G401 (cell line): ENCODE measurements around the gene PGK1. TPM values are rescaled to one million over a fixed set of nuclear protein-coding genes. Genes with fewer than 3 reads are reported as not detected.
"Not testable (repeated sequence)": the region's sequence is repeated elsewhere in the genome, so short reads cannot be mapped to it uniquely, and the experiment has no call there.

Experiments
- DNase-seq: peaks from one replicate; pipeline ENCODE4 v3.0.0-alpha.2; 2015; ENCODE audit warnings: low spot score
- in situ Hi-C: cut with HindIII; loops from 2 replicates; pipeline ENCODE4 v1.10.0; 2016; ENCODE audit warnings: low sequenced_read_pairs, mixed read lengths
- total RNA-seq: library from RNA; depleted of rRNA; stranded (reverse); fragments of >200 nt; shearing (Covaris generic); gene quantifications from 2 replicates; pipeline ENCODE4 v1.2.3, GENCODE V29; 2014

Gene PGK1
- total RNA-seq, 1 experiment from 2014 or later, result 205 TPM

- no peak for DNase-seq
- in situ Hi-C loops, result no loop called here
These were observed 5.4 kb downstream of the PGK1 start for GRCh38 chrX:78109458-78109857.

GRCh38 chrX:78111140-78111931, 7.3 kb downstream of the PGK1 start:
- no peak for DNase-seq
- in situ Hi-C loops, result no loop called here

GRCh38 chrX:78116365-78116764, 12.3 kb downstream of the PGK1 start:
- no peak for DNase-seq
- in situ Hi-C loops, result no loop called here

GRCh38 chrX:78116766-78117165, 12.7 kb downstream of the PGK1 start:
- no peak for DNase-seq
- in situ Hi-C loops, result no loop called here

GRCh38 chrX:78118628-78119027, 14.6 kb downstream of the PGK1 start:
- in situ Hi-C loops, result no loop called here
- DNase-seq, result no peak

GRCh38 chrX:78119521-78120227, 15.6 kb downstream of the PGK1 start:
- peak; percentile 23 for DNase-seq
- in situ Hi-C loops, result no loop called here

- in situ Hi-C loops, result no loop called here
- no peak for DNase-seq
These were observed 19.1 kb downstream of the PGK1 start for GRCh38 chrX:78123190-78123589.

GRCh38 chrX:78124307-78124706, 20.3 kb downstream of the PGK1 start:
- DNase-seq, result no peak
- in situ Hi-C loops, result no loop called here

GRCh38 chrX:78125148-78125547, 21.1 kb downstream of the PGK1 start:
- DNase-seq, result no peak
- in situ Hi-C loops, result no loop called here

GRCh38 chrX:78125781-78126180, 21.7 kb downstream of the PGK1 start:
- DNase-seq, in situ Hi-C loops: not testable (repeated sequence)

- DNase-seq, result no peak
- in situ Hi-C loops, result no loop called here
These were observed 25.7 kb downstream of the PGK1 start for GRCh38 chrX:78129714-78130113.

GRCh38 chrX:78130396-78130795, 26.3 kb downstream of the PGK1 start:
- in situ Hi-C loops, result no loop called here
- DNase-seq, result no peak

- in situ Hi-C loops, result no loop called here
- DNase-seq, result no peak
These were observed 27.1 kb downstream of the PGK1 start for GRCh38 chrX:78131117-78131516.

GRCh38 chrX:78133238-78133960, 29.4 kb downstream of the PGK1 start:
- DNase-seq, result no peak
- in situ Hi-C loops, result no loop called here

- in situ Hi-C loops, result no loop called here
These were observed 35.4 kb downstream of the PGK1 start, which contains the start of gene TAF9B for GRCh38 chrX:78139160-78140123. Gene TAF9B, minus strand, starts transcription at chrX:78139650. Its CDS starts 39 bp downstream, at chrX:78139611.

GRCh38 chrX:78140206-78140605, 36.2 kb downstream of the PGK1 start:
- no peak for DNase-seq
- in situ Hi-C loops, result no loop called here

More at GRCh38 chrX:78139160-78140123, 35.4 kb downstream of the PGK1 start, which contains the start of gene TAF9B:
- peak; percentile 86 for DNase-seq

- in situ Hi-C loops, result not testable (repeated sequence)
These were observed 43.0 kb downstream of the PGK1 start for GRCh38 chrX:78147002-78147540.

GRCh38 chrX:78157373-78157772, 53.3 kb downstream of the PGK1 start:
- in situ Hi-C loops, DNase-seq: not testable (repeated sequence)

More at GRCh38 chrX:78147002-78147540, 43.0 kb downstream of the PGK1 start:
- not testable (repeated sequence) for DNase-seq
